Regular cardiac myocyte (primary cell): ENCODE measurements around the gene YPEL1. TPM values are rescaled to one million over a fixed set of nuclear protein-coding genes. Genes with fewer than 3 reads are reported as not detected.

ENCODE experiments used
- total RNA-seq: library from RNA; depleted of rRNA; stranded (reverse); fragments of >200 nt; gene quantifications from 2 replicates; pipeline ENCODE4 v1.2.3, GENCODE V29; 2014

Gene YPEL1
- 0.19 and 1.4 TPM in 2 replicates for total RNA-seq

GRCh38 chr22:21735200-21736083 is at the start of gene YPEL1:
TSS of gene YPEL1 (minus strand) at chr22:21735794. CDS start at chr22:21710744, 25,050 bp downstream.

Other genes starting within 250 kb of the YPEL1 start
- gene RIMBP3C, start 184.3 kb downstream of the YPEL1 start, total RNA-seq: 0.38 and 0.56 TPM in 2 replicates
- 24.8 and 37.8 TPM in 2 replicates for gene UBE2L3, start 168.1 kb downstream of the YPEL1 start, total RNA-seq
- 11.3 and 22.0 TPM in 2 replicates for gene YDJC, start 105.8 kb downstream of the YPEL1 start, total RNA-seq
- 0.19 and 0.28 TPM in 2 replicates for gene CCDC116, start 103.0 kb downstream of the YPEL1 start, total RNA-seq
- 25.4 and 78.0 TPM in 2 replicates for gene SDF2L1, start 93.5 kb downstream of the YPEL1 start, total RNA-seq
- gene PPIL2, start 69.8 kb downstream of the YPEL1 start, total RNA-seq: 14.1 and 15.7 TPM in 2 replicates
- 48.5 and 63.3 TPM in 2 replicates for gene MAPK1, start 131.9 kb upstream of the YPEL1 start, total RNA-seq
- 34.1 and 67.7 TPM in 2 replicates for gene PPM1F, start 217.1 kb upstream of the YPEL1 start, total RNA-seq
- 19.4 and 19.9 TPM in 2 replicates for gene TOP3B, start 247.0 kb upstream of the YPEL1 start, total RNA-seq